OCI-LY1 (cell line): ENCODE data around the gene OSBPL2.

Experiments
- H2AFZ ChIP-seq: fragments of 200-600 bp; sonication (generic), shearing (Covaris generic); 2 replicates; pipeline ENCODE4 v1.6.0; 2014; ENCODE audit warnings: antibody characterized with exemption, mild to moderate bottlenecking, low read length
- H3F3A ChIP-seq: fragments of 200-600 bp; sonication (generic), shearing (Covaris generic); 2 replicates; pipeline ENCODE4 v1.6.0; 2014; ENCODE audit warnings: mild to moderate bottlenecking, antibody characterized with exemption, low read length, moderate library complexity; ENCODE audit not compliant: insufficient read depth
- H3K27ac ChIP-seq: fragments of 200-600 bp; sonication (generic); 2 replicates; pipeline ENCODE4 v1.5.1; 2014; ENCODE audit warnings: low read length, mixed run types, mild to moderate bottlenecking, low read depth; ENCODE audit not compliant: poor library complexity, severe bottlenecking
- H3K27me3 ChIP-seq: fragments of 200-600 bp; sonication (generic); 2 replicates; pipeline ENCODE4 v1.6.0; 2014; ENCODE audit warnings: antibody characterized with exemption, mild to moderate bottlenecking, low read length, moderate library complexity; ENCODE audit not compliant: insufficient read depth
- H3K36me3 ChIP-seq: fragments of 200-600 bp; sonication (generic); 2 replicates; pipeline ENCODE4 v1.6.1; 2014; ENCODE audit warnings: mild to moderate bottlenecking, antibody characterized with exemption, low read length, moderate library complexity, mixed read lengths; ENCODE audit not compliant: insufficient read depth
- H3K4me1 ChIP-seq: fragments of 200-600 bp; sonication (generic); 2 replicates; pipeline ENCODE4 v1.5.1; 2014; ENCODE audit warnings: mild to moderate bottlenecking, low read length, moderate library complexity; ENCODE audit not compliant: insufficient read depth, severe bottlenecking
- H3K4me2 ChIP-seq: fragments of 200-600 bp; sonication (generic), shearing (Covaris generic); 2 replicates; pipeline ENCODE4 v1.6.1; 2014; ENCODE audit warnings: low read length
- H3K4me3 ChIP-seq: fragments of 200-600 bp; sonication (generic); 2 replicates; pipeline ENCODE4 v1.5.1; 2014; ENCODE audit warnings: low read length, low read depth, mild to moderate bottlenecking, mixed read lengths; ENCODE audit not compliant: poor library complexity, severe bottlenecking
- H3K79me2 ChIP-seq: fragments of 200-600 bp; shearing (Covaris generic); 2 replicates; pipeline ENCODE4 v1.6.1; 2016; ENCODE audit warnings: mixed run types, low read length, mixed read lengths; ENCODE audit not compliant: insufficient read depth
- H3K9ac ChIP-seq: fragments of 200-600 bp; sonication (generic), shearing (Covaris generic); 2 replicates; pipeline ENCODE4 v1.6.1; 2014; ENCODE audit warnings: mild to moderate bottlenecking, low read length, mixed read lengths
- H3K9me2 ChIP-seq: fragments of 200-600 bp; sonication (generic), shearing (Covaris generic); 2 replicates; pipeline ENCODE4 v1.6.1; 2014; ENCODE audit warnings: low read depth, mild to moderate bottlenecking, low read length, mixed read lengths
- H3K9me3 ChIP-seq: fragments of 200-600 bp; shearing (Covaris generic); 2 replicates; pipeline ENCODE4 v1.6.1; 2014; ENCODE audit warnings: low read length, mixed read lengths
- H4K20me1 ChIP-seq: fragments of 200-600 bp; sonication (generic), shearing (Covaris generic); 2 replicates; pipeline ENCODE4 v1.6.0; 2016; ENCODE audit warnings: mild to moderate bottlenecking, low read length; ENCODE audit not compliant: insufficient read depth
- CTCF ChIP-seq: fragments of 200-600 bp; sonication (generic), shearing (Covaris generic); IDR thresholded peaks from 2 replicates; pipeline ENCODE4 v1.5.1; 2017; ENCODE audit warnings: mild to moderate bottlenecking, antibody characterized with exemption, low read length, moderate library complexity, mixed read lengths
- EZH2 ChIP-seq: fragments of 200-600 bp; sonication (generic), shearing (Covaris generic); IDR thresholded peaks from 2 replicates; pipeline ENCODE4 v1.8.0; 2017; ENCODE audit warnings: borderline replicate concordance, mixed run types, mild to moderate bottlenecking, antibody characterized with exemption, low read length, moderate library complexity, mixed read lengths

Gene OSBPL2

GRCh38 chr20:62215020-62215990 lies 23.0 kb upstream of the OSBPL2 start:
- no peak overlapping the region for H2AFZ ChIP-seq
- TF ChIP-seq CTCF, result no peak
- no peak for TF ChIP-seq EZH2
- no peak overlapping the region for H3K27ac ChIP-seq
- H3K9ac ChIP-seq, result no peak overlapping the region
- no peaks in the 10 kb centered on the region for H3K4me1 ChIP-seq
- no peaks in the 10 kb centered on the region for H3K9me2 ChIP-seq
- no peaks in the 10 kb centered on the region for H3K9me3 ChIP-seq
- H3K4me3 ChIP-seq, result no peak overlapping the region
- 0 out of 2 replicates have a peak, but pooled peaks cover 5% of the 10 kb centered on the region for H3K27me3 ChIP-seq
- H3F3A ChIP-seq, result no peaks in the 10 kb centered on the region
- no peaks in the 10 kb centered on the region for H4K20me1 ChIP-seq
- H3K79me2 ChIP-seq, result no peaks in the 10 kb centered on the region
- no peaks in the 10 kb centered on the region for H3K36me3 ChIP-seq
- no peak overlapping the region for H3K4me2 ChIP-seq

GRCh38 chr20:62215991-62216635 lies 22.2 kb upstream of the OSBPL2 start:
- no peak overlapping the region for H3K9ac ChIP-seq
- no peaks in the 10 kb centered on the region for H3K9me3 ChIP-seq
- H3K79me2 ChIP-seq, result no peaks in the 10 kb centered on the region
- H3F3A ChIP-seq, result no peaks in the 10 kb centered on the region
- no peaks in the 10 kb centered on the region for H4K20me1 ChIP-seq
- no peaks in the 10 kb centered on the region for H3K36me3 ChIP-seq
- H2AFZ ChIP-seq, result no peak overlapping the region
- TF ChIP-seq EZH2 (no peak), CTCF (no peak)
- H3K27ac ChIP-seq, result no peak overlapping the region
- H3K27me3 ChIP-seq, result 0 out of 2 replicates have a peak, but pooled peaks cover 5% of the 10 kb centered on the region
- H3K4me3 ChIP-seq, result no peak overlapping the region
- H3K4me1 ChIP-seq, result no peaks in the 10 kb centered on the region
- no peaks in the 10 kb centered on the region for H3K9me2 ChIP-seq
- H3K4me2 ChIP-seq, result no peak overlapping the region

GRCh38 chr20:62216636-62217566 lies 21.4 kb upstream of the OSBPL2 start:
- Histone ChIP-seq H3F3A (no peaks in the 10 kb centered on the region), H3K36me3 (no peaks in the 10 kb centered on the region), H4K20me1 (no peaks in the 10 kb centered on the region), H3K4me2 (no peak overlapping the region), H3K9me3 (no peaks in the 10 kb centered on the region), H3K4me1 (no peaks in the 10 kb centered on the region), H3K27ac (no peak overlapping the region), H3K27me3 (peaks cover 5% of the 10 kb centered on the region; the same call in 1 of the 2 replicates), H3K9ac (no peak overlapping the region), H3K9me2 (no peaks in the 10 kb centered on the region), H3K4me3 (no peak overlapping the region), H3K79me2 (no peaks in the 10 kb centered on the region), H2AFZ (no peak overlapping the region)
- TF ChIP-seq CTCF (no peak), EZH2 (no peak)
